IPS-15b (cell line): ENCODE results near the gene YAP1.

Source experiments
- H3K27me3 ChIP-seq: one replicate; pipeline ENCODE4 v1.6.1; 2013; ENCODE audit warnings: low read length; ENCODE audit not compliant: control insufficient read depth, insufficient read depth
- H3K36me3 ChIP-seq: one replicate; pipeline ENCODE4 v1.6.1; 2013; ENCODE audit warnings: low read length; ENCODE audit not compliant: control insufficient read depth, insufficient read depth
- H3K4me1 ChIP-seq: one replicate; pipeline ENCODE4 v1.6.1; 2013; ENCODE audit warnings: mild to moderate bottlenecking, low read length; ENCODE audit not compliant: control insufficient read depth, insufficient read depth
- H3K4me3 ChIP-seq: one replicate; pipeline ENCODE4 v1.5.1; 2013; ENCODE audit warnings: low read depth, low read length
- H3K9ac ChIP-seq: one replicate; pipeline ENCODE4 v1.6.1; 2013; ENCODE audit warnings: low read depth, mild to moderate bottlenecking, low read length
- H3K9me3 ChIP-seq: one replicate; pipeline ENCODE4 v1.6.1; 2013; ENCODE audit warnings: mild to moderate bottlenecking, low read length; ENCODE audit not compliant: control insufficient read depth, insufficient read depth

The YAP1 gene

DNA sequence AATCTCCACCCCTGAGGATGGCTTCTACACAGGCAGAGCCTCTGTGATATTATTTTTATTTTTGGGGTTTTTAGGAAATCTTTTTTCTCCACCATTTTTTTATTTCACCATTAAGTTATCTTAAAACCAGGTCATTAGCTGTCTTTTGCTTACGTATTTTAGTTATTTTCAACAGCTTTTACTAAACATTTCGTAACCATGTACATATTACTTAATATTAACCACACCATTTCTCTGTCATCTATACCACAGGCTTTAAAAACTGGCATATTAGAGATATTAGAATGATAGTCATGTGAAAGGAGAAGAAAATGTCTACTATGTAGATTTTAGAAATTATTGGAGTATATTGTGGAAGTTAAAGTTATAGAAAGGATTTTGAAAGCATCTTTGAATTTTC lies 37.4 kb downstream of the YAP1 start:
- no peak overlapping the region for H3K9ac ChIP-seq
- no peak overlapping the region for H3K4me3 ChIP-seq
- H3K36me3 ChIP-seq: no peaks in the 10 kb centered on the region
- no peaks in the 10 kb centered on the region for H3K9me3 ChIP-seq
- H3K4me1 ChIP-seq: no peaks in the 10 kb centered on the region
- H3K27me3 ChIP-seq: no peaks in the 10 kb centered on the region

DNA sequence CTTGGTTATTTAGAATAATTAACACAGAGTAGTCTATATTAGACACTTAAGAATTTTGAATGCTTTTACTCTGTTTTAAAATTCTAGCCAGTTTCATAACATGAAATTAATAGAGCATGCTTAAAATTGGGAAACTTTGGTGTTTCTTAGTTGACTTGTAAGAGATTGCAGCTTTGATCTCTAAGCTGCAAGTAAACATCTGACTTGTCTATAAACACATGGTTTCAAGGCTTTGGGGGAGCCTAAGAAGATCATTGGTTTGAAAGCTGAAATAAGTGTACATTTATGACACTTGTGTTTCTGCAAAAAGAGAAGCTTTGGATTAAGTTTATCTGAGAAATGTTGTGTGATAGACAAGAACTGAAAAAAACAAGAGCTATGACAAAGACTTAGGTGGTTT lies 37.8 kb downstream of the YAP1 start:
- no peaks in the 10 kb centered on the region for H3K4me1 ChIP-seq
- H3K9me3 ChIP-seq: no peaks in the 10 kb centered on the region
- H3K4me3 ChIP-seq: no peak overlapping the region
- H3K36me3 ChIP-seq: no peaks in the 10 kb centered on the region
- H3K27me3 ChIP-seq: no peaks in the 10 kb centered on the region
- no peak overlapping the region for H3K9ac ChIP-seq

DNA sequence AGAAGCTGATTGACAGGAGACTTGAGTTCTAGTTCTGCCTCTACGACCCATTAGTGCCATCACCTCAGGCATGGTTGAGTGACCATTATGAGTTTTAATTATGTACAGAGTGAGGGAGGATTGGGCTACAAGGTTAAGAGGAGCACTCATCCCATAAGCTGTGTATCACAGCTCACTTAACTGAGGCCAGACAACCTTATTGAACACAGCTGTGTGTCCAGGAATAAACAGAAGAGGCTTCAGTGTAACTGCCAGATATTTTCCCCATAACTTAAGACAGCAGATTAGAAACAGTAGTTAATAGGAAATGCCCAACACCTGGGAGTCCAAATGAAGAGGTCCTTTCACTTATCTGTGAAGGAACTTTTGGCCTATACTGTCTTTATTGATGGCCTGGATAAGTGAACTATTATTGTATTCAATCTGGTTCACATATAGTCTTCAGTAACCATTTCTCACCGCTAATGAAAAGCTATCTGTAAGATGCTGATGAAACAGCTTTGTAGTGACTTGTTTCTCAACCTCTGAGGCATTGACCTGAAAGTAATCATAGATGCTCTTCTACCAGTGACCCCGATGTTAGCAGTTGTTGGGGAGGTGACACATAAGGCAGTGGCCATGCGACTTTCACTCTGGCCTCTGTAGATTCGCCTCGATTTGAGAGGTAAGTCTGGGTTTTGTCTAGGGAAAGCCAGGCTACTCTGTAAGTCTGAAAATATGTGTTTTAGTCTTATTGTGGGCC lies 41.7 kb downstream of the YAP1 start:
- H3K9me3 ChIP-seq: no peaks in the 10 kb centered on the region
- H3K4me1 ChIP-seq: no peaks in the 10 kb centered on the region
- H3K27me3 ChIP-seq: no peaks in the 10 kb centered on the region
- no peak overlapping the region for H3K9ac ChIP-seq
- no peak overlapping the region for H3K4me3 ChIP-seq
- no peaks in the 10 kb centered on the region for H3K36me3 ChIP-seq

DNA sequence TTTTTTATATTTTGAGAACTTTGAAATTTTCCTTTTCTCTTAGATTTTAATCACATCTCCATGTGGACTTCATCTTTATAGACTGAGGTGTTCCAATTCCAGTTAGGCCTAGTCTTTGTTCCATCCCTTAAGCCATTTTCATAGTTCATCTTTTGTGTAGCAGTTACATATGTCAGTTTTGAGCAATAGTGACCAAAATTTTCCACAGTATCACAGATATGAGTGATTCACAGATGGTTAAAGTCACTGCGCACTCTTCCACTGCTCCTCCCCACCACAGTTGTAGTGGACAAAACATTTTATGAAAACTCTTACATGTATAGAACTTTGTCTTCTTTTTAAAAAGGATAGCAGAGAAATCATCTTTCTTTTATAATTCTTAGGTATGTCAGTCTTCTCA lies 42.8 kb downstream of the YAP1 start:
- no peaks in the 10 kb centered on the region for H3K27me3 ChIP-seq
- H3K4me1 ChIP-seq: no peaks in the 10 kb centered on the region
- no peaks in the 10 kb centered on the region for H3K36me3 ChIP-seq
- no peak overlapping the region for H3K9ac ChIP-seq
- no peaks in the 10 kb centered on the region for H3K9me3 ChIP-seq
- no peak overlapping the region for H3K4me3 ChIP-seq

DNA sequence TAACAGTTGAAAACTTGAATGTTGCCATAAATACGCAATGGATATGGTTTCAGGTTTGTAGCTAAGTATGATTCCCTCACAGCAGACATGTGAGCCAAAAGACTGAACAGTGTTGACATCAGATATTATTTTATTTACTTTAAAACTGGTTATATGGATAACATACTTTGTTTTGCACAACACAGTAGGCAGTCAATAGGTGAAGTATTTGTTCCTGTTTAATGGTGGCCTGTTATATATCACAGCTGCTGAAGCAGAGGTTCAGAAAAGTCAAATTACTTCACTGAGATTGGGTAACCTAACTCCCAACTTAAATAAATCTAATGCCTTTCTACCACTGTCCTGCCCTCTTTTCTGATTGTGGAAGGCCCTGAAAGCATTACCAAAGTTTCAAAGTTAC lies 44.6 kb downstream of the YAP1 start:
- H3K4me1 ChIP-seq: no peaks in the 10 kb centered on the region

GRCh38 chr11:102155676-102156075 lies 45.4 kb downstream of the YAP1 start:
- Histone ChIP-seq H3K4me3 (no peak overlapping the region), H3K9me3 (no peaks in the 10 kb centered on the region), H3K4me1 (no peaks in the 10 kb centered on the region), H3K36me3 (no peaks in the 10 kb centered on the region), H3K27me3 (no peaks in the 10 kb centered on the region), H3K9ac (no peak overlapping the region)

More for the DNA sequence above, 44.6 kb downstream of the YAP1 start:
- no peaks in the 10 kb centered on the region for H3K36me3 ChIP-seq
- no peak overlapping the region for H3K4me3 ChIP-seq
- no peak overlapping the region for H3K9ac ChIP-seq
- H3K9me3 ChIP-seq: no peaks in the 10 kb centered on the region
- H3K27me3 ChIP-seq: no peaks in the 10 kb centered on the region

- no peaks in the 10 kb centered on the region for H3K27me3 ChIP-seq
- H3K36me3 ChIP-seq: no peaks in the 10 kb centered on the region
- no peaks in the 10 kb centered on the region for H3K9me3 ChIP-seq
- H3K9ac ChIP-seq: no peak overlapping the region
- H3K4me1 ChIP-seq: no peaks in the 10 kb centered on the region
- H3K4me3 ChIP-seq: no peak overlapping the region
Observed at GRCh38 chr11:102157219-102157618, 47.0 kb downstream of the YAP1 start.

GRCh38 chr11:102158164-102158735 lies 48.0 kb downstream of the YAP1 start:
- no peaks in the 10 kb centered on the region for H3K27me3 ChIP-seq
- no peaks in the 10 kb centered on the region for H3K9me3 ChIP-seq
- no peaks in the 10 kb centered on the region for H3K36me3 ChIP-seq
- H3K4me3 ChIP-seq: no peak overlapping the region
- H3K4me1 ChIP-seq: no peaks in the 10 kb centered on the region
- H3K9ac ChIP-seq: no peak overlapping the region

DNA sequence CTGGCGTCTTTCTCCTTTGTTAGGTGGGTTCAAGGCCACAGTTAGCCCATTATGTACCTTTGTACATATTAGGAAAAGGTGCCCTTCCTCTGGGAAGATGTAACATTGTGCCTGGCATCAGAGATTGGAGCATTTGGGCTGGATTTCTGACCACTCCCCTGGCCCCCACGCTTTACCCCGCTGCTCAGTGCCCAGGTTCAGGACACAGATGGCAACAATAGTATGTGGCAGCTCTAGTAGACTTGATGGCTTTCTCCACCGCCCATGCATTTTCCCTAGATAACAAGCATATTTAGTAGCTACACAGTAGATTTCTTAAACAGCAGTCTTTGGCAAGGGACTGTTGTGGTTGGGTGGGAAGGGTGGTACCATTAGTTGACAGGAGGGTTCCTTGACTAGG lies 53.1 kb downstream of the YAP1 start:
- Histone ChIP-seq H3K9ac (no peak overlapping the region), H3K27me3 (no peaks in the 10 kb centered on the region), H3K4me3 (no peak overlapping the region), H3K4me1 (no peaks in the 10 kb centered on the region), H3K36me3 (no peaks in the 10 kb centered on the region), H3K9me3 (no peaks in the 10 kb centered on the region)

DNA sequence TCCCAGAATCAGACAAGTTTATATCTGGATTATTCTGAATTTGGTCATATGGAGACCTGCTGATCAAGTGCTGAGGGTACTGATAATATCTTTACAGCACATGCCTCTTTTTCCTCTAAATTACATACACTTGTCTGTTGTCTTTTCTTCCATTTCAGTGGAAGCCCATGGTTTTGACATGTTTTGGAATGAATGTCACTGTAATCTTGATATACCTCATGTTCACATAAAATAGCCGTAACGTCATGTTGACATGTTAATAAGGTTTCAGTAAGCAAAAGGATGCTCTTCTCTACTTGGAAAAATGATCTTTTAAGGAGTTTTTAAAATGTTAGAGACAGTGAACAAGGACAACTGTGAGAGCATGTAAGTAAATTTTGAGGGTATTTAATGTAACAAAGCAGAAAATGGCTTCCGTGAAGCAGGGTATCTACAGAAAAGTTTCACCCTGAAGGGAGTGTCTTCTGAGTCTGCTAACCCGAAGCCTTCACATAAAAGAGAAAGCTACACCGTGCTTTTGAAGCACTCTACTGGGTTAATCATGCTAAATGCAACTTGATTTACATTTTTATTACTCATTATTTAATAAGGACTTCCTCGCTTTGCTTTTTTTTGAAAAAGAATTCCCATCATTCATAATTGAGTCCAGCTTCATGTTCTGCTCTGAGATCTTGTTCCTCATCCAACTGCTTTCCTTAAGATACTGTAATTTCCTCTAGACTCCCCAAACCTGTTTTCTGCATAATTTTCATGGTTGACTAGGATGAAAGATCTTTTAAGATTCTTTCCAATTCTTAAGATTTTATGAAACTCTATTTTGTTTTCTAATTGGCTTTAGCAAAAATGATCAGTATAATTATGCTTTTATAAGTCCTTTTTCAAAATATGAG lies 56.2 kb downstream of the YAP1 start:
- H3K9me3 ChIP-seq: no peaks in the 10 kb centered on the region
- peaks cover 3% of the 10 kb centered on the region for H3K4me1 ChIP-seq
- no peaks in the 10 kb centered on the region for H3K36me3 ChIP-seq
- no peak overlapping the region for H3K4me3 ChIP-seq
- H3K27me3 ChIP-seq: no peaks in the 10 kb centered on the region
- H3K9ac ChIP-seq: no peak overlapping the region

DNA sequence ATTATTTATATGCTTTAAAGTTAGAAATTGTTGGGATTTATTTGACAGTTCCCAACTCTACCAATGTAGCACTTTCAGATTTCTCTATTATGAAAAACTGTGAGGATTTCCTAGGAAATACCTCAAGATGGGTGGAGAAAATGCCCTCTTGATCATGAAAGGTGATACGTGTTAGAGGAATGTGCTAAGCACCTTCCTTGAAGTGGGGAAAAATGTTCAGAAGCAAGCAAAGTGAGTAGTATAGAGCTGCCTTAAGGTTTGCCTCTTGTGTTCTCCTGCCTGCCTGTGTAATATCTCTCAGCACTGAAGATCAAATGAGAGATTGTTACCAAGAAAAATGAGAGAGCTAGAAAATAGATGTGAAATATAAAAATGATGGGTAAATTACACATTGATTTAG lies 58.2 kb downstream of the YAP1 start:
- Histone ChIP-seq H3K4me3 (no peak overlapping the region), H3K27me3 (no peaks in the 10 kb centered on the region), H3K9ac (no peak overlapping the region), H3K9me3 (no peaks in the 10 kb centered on the region), H3K4me1 (peaks cover 3% of the 10 kb centered on the region), H3K36me3 (no peaks in the 10 kb centered on the region)

- Histone ChIP-seq H3K4me3 (no peak overlapping the region), H3K4me1 (peaks cover 3% of the 10 kb centered on the region), H3K9me3 (no peaks in the 10 kb centered on the region), H3K9ac (no peak overlapping the region), H3K36me3 (no peaks in the 10 kb centered on the region), H3K27me3 (no peaks in the 10 kb centered on the region)
Observed at GRCh38 chr11:102171101-102171500, 60.9 kb downstream of the YAP1 start.
